Measurements from ENCODE around the gene GRK5.
"Not testable (repeated sequence)": the region's sequence is repeated elsewhere in the genome, so short reads cannot be mapped to it uniquely, and the experiment has no call there.

GRK5 gene

DNA sequence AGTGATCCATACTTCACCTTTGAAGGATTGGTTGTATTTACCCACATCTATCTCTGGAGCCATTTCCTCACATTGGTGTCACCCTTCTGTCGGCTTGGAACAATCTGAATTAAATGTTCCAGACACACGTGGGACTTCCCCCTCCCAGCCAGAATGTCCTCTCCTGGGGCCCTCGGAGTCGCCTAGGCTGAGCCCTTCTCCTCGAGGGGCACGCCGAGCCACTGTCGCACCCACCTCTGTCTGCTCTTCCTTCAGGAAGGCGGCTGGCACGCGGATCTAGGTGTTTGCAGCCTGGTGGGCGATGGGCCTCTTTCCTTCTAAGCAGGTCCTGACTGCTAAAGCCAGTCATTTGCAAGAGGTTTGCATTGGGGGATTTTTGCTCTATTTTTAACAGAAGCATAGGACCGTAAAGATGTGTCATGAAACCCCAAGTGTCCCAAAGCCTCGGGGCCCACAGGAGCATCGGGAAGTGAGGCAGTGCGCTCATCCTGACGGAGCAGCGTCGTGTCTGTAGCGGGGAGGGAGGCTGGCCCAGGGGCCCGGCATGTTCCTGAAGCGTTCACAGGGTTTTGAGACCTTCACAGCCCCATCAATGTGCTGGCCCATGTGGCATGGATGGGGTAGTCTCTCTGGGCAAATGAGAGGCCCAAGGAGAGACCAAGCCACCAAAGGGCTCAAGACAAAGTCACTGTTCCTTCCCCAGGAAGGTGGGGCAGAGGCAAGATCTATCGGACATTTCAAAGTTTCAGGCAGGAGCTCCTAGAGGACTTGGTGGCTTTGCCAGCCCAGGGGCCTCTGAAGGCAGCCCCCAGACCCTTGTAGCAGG lies 248.5 kb downstream of the GRK5 start:
- Histone ChIP-seq H3K4me3 (ENCODE audit: low read length) (no peak overlapping the region), H3K36me3 (ENCODE audit: insufficient read depth, low read length) (no peaks in the 10 kb centered on the region), H3K9me3 (ENCODE audit: low read length) (no peaks in the 10 kb centered on the region), H2AFZ (ENCODE audit: low read depth, low read length) (no peak overlapping the region), H3K4me1 (ENCODE audit: insufficient read depth, low read length) (no peaks in the 10 kb centered on the region), H3K27me3 (ENCODE audit: insufficient read depth, low read length) (no peaks in the 10 kb centered on the region)

DNA sequence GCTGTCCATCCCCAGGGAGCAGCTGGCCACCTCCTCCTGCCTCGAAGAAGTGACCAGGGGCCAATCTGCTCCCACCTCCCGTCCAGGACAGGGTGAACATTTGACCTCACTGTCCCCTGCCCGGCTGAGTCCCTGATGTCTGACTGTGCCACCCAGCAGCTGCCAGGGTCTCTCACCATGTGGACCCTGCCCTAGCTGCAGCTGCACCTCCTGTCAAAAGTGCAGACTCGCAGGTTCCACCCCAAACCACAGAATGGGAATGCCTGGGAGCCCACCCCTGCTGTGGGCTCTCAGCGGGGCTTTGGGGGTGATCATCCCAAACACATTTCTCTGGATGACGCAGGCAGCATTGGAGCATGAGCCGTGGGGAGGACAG lies 249.1 kb downstream of the GRK5 start:
- Histone ChIP-seq H3K36me3 (ENCODE audit: insufficient read depth, low read length) (no peaks in the 10 kb centered on the region), H3K27me3 (ENCODE audit: insufficient read depth, low read length) (no peaks in the 10 kb centered on the region), H3K4me1 (ENCODE audit: insufficient read depth, low read length) (no peaks in the 10 kb centered on the region), H2AFZ (ENCODE audit: low read depth, low read length) (no peak overlapping the region), H3K4me3 (ENCODE audit: low read length) (no peak overlapping the region), H3K9me3 (ENCODE audit: low read length) (no peaks in the 10 kb centered on the region)

DNA sequence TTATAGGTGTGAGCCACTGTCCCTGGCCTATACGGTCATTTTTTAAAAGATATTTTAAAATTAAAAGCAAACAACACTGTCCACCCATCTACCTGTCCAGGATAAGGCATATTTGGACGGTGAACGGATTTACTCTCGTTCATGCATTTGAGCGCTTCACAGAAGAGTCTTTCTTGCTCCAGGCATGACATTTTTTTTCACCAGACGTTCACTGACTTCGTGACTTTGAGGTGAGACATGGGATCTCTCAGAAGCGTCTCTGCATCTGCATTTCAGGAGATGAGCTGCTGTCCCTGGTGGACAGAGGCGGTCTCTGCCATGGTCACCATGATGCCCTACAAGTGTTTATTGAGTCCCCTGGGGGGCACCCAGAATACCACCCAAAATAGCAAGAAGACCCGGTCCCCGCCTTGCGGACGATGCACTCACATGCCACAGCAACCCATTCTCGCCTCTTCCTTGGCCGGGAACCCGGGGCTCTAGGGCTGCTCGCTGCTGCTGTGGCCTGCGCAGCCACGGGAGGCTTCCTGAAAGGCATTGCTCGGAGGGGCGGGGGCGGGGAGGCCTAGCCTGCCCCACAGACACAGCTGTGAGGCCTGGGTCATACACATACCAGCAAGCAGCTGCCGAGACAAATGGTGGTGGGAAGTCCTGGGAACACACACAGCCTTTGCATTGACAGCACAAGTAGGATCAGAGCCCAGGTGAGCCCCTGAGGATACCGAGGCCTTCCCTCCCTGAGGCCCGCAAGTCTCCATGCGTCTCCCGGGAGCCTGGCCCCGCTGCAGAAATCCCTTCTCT lies 250.8 kb downstream of the GRK5 start:
- Histone ChIP-seq H3K9me3 (ENCODE audit: low read length) (no peaks in the 10 kb centered on the region), H3K4me3 (ENCODE audit: low read length) (no peak overlapping the region), H3K4me1 (ENCODE audit: insufficient read depth, low read length) (no peaks in the 10 kb centered on the region), H3K36me3 (ENCODE audit: insufficient read depth, low read length) (no peaks in the 10 kb centered on the region), H3K27me3 (ENCODE audit: insufficient read depth, low read length) (no peaks in the 10 kb centered on the region), H2AFZ (ENCODE audit: low read depth, low read length) (no peak overlapping the region)

DNA sequence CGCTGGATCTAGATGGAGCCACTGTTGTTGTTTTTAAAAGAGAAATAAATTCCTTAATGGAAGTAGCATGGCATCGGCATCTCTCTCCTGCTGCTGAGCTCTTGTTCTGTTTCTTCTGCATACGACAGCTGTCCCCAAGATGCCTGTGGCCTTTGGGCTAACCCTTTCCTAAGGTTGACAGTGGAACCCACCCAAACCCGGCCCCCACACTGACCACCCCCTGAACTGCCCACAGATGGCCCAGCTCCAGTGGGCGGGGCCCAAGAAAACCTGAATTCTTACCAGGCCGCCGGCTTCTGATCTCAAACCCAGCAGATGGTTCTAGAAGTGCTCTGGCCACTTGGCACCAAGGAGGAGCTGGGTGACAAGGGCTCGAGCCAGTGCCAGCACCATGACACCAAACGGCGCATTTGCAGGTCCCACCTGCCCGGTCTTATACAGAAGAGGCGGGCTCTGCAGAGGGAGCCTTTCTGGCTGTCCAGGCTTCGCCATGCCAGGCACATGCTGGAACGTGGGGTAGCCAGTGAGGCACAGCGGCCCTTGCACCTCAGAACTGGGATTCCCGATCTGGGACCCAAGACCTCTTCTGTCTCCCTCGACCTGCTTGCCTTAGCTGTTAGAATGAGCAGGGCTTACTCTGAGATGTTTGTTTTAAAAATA lies 252.4 kb downstream of the GRK5 start:
- no peak overlapping the region for H2AFZ ChIP-seq (ENCODE audit: low read depth, low read length)
- H3K27me3 ChIP-seq (ENCODE audit: insufficient read depth, low read length), result no peaks in the 10 kb centered on the region
- no peak overlapping the region for H3K4me3 ChIP-seq (ENCODE audit: low read length)
- H3K36me3 ChIP-seq (ENCODE audit: insufficient read depth, low read length), result no peaks in the 10 kb centered on the region
- H3K9me3 ChIP-seq (ENCODE audit: low read length), result no peaks in the 10 kb centered on the region
- H3K4me1 ChIP-seq (ENCODE audit: insufficient read depth, low read length), result no peaks in the 10 kb centered on the region

DNA sequence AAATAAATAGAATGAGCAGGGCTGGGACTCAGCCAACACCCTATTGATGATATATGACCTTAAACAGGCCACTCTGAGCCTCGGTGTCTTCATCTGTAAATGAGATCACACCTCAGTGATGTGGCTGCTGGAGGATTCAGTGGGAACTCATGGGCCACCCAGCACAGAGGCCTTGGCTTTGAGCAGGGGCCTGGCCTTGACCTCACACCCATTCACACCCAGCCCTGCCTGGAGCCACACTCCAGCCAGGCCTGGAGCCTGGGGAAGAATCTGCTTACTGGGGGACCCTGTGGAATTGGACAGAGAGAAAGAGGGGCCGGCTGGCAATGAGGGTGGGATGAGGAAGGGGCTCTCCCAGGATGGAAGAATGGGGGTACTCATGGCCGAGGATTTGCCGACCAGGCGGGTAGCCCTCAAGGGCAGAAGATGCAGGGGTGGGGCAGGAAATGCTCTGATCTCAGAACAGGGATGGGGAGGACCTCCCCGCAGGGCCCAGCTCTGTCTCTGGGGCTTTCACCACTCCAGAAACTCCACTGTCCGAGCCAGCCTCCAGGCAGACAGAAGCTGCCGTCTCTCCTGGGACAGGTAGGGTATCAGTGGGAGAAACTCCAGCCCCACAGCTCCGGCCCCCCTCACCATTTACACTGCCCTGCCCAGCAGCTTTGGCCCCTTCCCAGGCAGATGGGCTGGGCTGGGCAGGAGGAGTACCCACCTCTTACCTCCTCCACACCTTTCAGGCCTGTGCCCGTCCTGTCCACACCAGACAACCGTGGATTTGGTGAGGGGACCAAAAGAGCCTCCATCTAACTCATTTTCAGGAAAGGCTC lies 253.2 kb downstream of the GRK5 start:
- Histone ChIP-seq H3K4me3 (ENCODE audit: low read length) (no peak overlapping the region), H2AFZ (ENCODE audit: low read depth, low read length) (no peak overlapping the region), H3K9me3 (ENCODE audit: low read length) (no peaks in the 10 kb centered on the region), H3K4me1 (ENCODE audit: insufficient read depth, low read length) (no peaks in the 10 kb centered on the region), H3K27me3 (ENCODE audit: insufficient read depth, low read length) (no peaks in the 10 kb centered on the region), H3K36me3 (ENCODE audit: insufficient read depth, low read length) (no peaks in the 10 kb centered on the region)

DNA sequence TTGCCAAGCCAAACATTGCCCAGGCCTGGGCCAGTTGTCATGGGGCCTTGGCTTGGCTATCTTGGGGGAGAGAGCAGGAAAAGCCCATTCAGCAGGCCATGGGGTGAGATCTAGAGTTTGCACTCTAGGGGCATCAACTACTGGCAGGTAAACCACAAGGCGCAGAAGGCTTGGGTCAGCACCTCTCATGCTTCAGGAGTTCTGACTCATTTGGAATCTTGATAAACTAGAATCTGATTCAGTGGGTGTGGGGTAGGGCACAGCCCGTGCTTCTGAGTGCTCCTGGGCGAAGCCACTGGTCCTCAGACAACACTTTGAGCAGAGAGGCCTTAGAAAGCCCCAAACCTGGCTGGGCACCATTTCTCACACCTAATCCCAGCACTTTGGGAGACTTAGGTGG lies 254.0 kb downstream of the GRK5 start:
- Histone ChIP-seq H3K27me3 (ENCODE audit: insufficient read depth, low read length) (peaks cover 3% of the 10 kb centered on the region), H3K4me1 (ENCODE audit: insufficient read depth, low read length) (no peaks in the 10 kb centered on the region), H3K4me3 (ENCODE audit: low read length) (no peak overlapping the region), H2AFZ (ENCODE audit: low read depth, low read length) (no peak overlapping the region), H3K36me3 (ENCODE audit: insufficient read depth, low read length) (no peaks in the 10 kb centered on the region), H3K9me3 (ENCODE audit: low read length) (no peaks in the 10 kb centered on the region)

DNA sequence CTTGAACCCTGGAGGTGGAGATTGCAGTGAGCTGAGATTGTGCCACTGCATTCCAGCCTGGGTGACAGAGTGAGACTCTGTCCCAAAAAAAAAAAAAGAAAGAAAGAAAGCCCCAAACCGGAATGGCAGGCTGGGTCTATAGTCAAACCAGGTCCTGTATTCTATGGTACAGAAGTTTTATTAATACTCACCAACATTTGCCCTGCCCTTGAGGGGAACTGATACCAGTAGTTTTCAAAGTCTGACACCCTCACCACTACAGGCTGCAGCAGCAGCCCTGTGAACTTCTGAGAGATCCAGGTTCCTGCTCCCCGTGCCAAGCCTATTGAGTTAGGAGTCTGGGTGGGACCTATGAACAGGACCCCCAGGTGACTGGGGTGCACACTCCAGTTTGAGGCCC lies 254.6 kb downstream of the GRK5 start:
- Histone ChIP-seq H3K27me3 (ENCODE audit: insufficient read depth, low read length) (peaks cover 6% of the 10 kb centered on the region), H3K36me3 (ENCODE audit: insufficient read depth, low read length) (no peaks in the 10 kb centered on the region), H3K4me1 (ENCODE audit: insufficient read depth, low read length) (no peaks in the 10 kb centered on the region), H3K4me3 (ENCODE audit: low read length) (no peak overlapping the region), H2AFZ (ENCODE audit: low read depth, low read length) (no peak overlapping the region), H3K9me3 (ENCODE audit: low read length) (no peaks in the 10 kb centered on the region)

DNA sequence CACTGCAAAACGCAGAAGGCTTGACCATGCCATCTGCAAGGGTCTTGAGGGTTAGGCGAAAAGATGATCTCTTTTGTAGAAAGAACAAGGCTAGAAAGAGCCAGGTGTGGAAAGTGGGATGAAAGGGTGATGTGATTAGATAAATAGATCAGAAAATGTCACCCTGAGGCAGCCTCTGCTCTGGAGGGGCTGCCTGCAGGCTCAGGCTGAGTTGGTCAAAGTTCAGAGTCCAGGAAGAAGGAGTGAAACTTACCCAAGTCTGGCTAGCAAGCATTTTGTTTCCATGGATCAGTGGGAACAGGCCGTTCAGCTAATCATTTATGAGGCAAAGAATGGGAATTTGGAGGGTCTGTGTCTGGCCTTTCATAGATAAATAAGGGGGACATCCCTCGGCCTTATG lies 255.4 kb downstream of the GRK5 start:
- Histone ChIP-seq H3K4me3 (ENCODE audit: low read length) (no peak overlapping the region), H3K27me3 (ENCODE audit: insufficient read depth, low read length) (peaks cover 7% of the 10 kb centered on the region), H3K4me1 (ENCODE audit: insufficient read depth, low read length) (no peaks in the 10 kb centered on the region), H3K36me3 (ENCODE audit: insufficient read depth, low read length) (no peaks in the 10 kb centered on the region), H3K9me3 (ENCODE audit: low read length) (no peaks in the 10 kb centered on the region), H2AFZ (ENCODE audit: low read depth, low read length) (no peak overlapping the region)

DNA sequence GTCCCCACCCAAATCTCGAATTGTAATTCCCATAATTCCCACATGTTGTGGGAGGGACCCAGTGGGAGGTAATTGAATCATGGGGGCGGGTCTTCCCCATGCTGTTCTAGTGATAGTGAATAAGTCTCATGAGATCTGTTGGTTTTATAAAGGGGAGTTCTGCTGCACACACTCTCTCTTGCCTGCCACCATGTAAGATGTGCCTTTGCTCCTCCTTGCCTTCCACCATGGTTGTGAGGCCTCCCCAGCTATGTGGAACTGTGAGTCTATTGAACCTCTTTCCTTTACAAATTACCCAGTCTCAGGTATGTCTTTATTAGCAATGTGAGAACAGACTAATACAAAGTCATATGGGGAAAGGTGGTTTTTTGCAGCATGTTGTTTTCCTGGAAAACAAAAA lies 255.8 kb downstream of the GRK5 start:
- not testable (repeated sequence) for H3K9me3 ChIP-seq (ENCODE audit: low read length); H3K36me3 ChIP-seq (ENCODE audit: insufficient read depth, low read length)

DNA sequence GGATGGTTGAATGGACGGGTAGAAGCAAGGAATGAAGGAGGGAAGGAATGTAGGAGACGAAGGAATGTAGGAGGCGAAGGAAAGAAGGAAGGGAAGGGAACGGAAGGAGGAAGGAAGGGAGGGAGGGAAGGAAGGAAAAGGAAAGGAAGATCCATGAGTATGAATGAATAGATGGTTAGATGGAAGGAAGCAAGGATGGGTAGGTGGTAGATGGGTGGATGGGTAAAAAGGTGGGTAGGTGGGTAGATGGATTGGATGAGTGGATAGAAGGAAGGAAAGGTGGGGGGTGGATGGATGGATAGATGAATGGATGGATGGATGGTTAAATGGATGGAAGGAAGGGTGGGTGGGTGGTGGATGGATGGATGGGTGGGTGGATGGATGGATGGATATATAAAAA lies 257.7 kb downstream of the GRK5 start:
- Histone ChIP-seq H3K36me3 (ENCODE audit: insufficient read depth, low read length) (no peaks in the 10 kb centered on the region), H2AFZ (ENCODE audit: low read depth, low read length) (no peak overlapping the region), H3K27me3 (ENCODE audit: insufficient read depth, low read length) (peaks cover 7% of the 10 kb centered on the region), H3K4me1 (ENCODE audit: insufficient read depth, low read length) (no peaks in the 10 kb centered on the region), H3K4me3 (ENCODE audit: low read length) (no peak overlapping the region), H3K9me3 (ENCODE audit: low read length) (no peaks in the 10 kb centered on the region)

More for the DNA sequence above, 255.8 kb downstream of the GRK5 start:
- H3K27me3 ChIP-seq (ENCODE audit: insufficient read depth, low read length); H3K4me3 ChIP-seq (ENCODE audit: low read length); H3K4me1 ChIP-seq (ENCODE audit: insufficient read depth, low read length); H2AFZ ChIP-seq (ENCODE audit: low read depth, low read length): not testable (repeated sequence)

DNA sequence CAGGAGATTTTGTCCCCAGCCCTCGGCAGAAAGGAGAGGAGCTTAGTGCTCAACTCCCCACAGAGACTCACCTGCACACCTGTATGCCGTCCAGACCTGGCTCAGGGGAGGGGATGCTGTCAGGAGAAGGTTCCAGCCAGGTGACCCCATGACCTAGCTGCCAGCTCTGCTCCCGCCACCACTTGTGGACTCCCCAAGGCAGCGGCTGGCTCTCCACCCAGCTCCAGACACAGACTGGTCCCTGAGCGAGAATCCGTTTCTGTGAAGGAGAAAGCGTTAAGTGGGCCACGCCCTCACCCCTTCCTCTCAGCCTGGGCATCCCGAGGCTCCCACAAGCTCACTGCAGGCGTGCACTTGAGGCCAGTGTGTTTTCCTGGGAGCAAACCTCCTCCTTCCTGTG lies 258.7 kb downstream of the GRK5 start:
- H3K27me3 ChIP-seq (ENCODE audit: insufficient read depth, low read length), result peaks cover 7% of the 10 kb centered on the region
- H2AFZ ChIP-seq (ENCODE audit: low read depth, low read length), result no peak overlapping the region
- no peak overlapping the region for H3K4me3 ChIP-seq (ENCODE audit: low read length)
- H3K36me3 ChIP-seq (ENCODE audit: insufficient read depth, low read length), result no peaks in the 10 kb centered on the region
- H3K9me3 ChIP-seq (ENCODE audit: low read length), result no peaks in the 10 kb centered on the region
- H3K4me1 ChIP-seq (ENCODE audit: insufficient read depth, low read length), result no peaks in the 10 kb centered on the region

DNA sequence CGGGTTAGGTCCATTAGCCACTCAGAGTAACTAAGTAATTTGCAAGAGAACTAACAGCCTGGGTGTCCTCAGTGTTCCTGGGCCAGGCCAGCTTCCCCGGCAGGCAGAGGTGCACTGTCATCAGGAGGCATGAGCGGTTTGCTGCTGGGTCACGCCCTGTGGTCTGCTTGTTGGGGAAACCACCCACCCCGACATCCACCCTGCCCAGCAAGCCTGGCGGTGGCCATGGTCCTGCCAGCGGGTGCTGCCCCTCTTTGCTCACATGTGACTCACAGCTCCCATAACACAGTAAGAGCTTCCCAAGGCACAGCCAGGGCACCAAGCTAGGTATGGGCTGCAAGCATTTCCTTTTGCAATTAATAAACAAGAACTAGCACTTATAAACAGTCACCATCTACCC lies 259.3 kb downstream of the GRK5 start:
- peaks cover 7% of the 10 kb centered on the region for H3K27me3 ChIP-seq (ENCODE audit: insufficient read depth, low read length)

More for the DNA sequence above, 259.3 kb downstream of the GRK5 start:
- Histone ChIP-seq H3K9me3 (ENCODE audit: low read length) (no peaks in the 10 kb centered on the region), H3K4me1 (ENCODE audit: insufficient read depth, low read length) (no peaks in the 10 kb centered on the region), H3K4me3 (ENCODE audit: low read length) (no peak overlapping the region), H2AFZ (ENCODE audit: low read depth, low read length) (no peak overlapping the region), H3K36me3 (ENCODE audit: insufficient read depth, low read length) (no peaks in the 10 kb centered on the region)
